Kidney epithelial cell (primary cell): ENCODE measurements around the gene TPRA1. TPM values are rescaled to one million over a fixed set of nuclear protein-coding genes. Genes with fewer than 3 reads are reported as not detected.

ENCODE experiments used
- DNase-seq: peaks from one replicate; pipeline ENCODE4 v3.0.0-alpha.2; 2010; ENCODE audit warnings: low read depth
- H3K27me3 ChIP-seq: 2 replicates; pipeline ENCODE4 v1.6.0; 2011; ENCODE audit warnings: low read length; ENCODE audit not compliant: control insufficient read depth, insufficient read depth
- H3K36me3 ChIP-seq: 2 replicates; pipeline ENCODE4 v1.5.1; 2011; ENCODE audit warnings: low read length; ENCODE audit not compliant: control insufficient read depth, insufficient read depth
- H3K4me3 ChIP-seq: 2 replicates; pipeline ENCODE4 v1.5.1; 2011; ENCODE audit warnings: low read depth, mild to moderate bottlenecking, control low read depth, low read length
- CTCF ChIP-seq: IDR thresholded peaks from 2 replicates; pipeline ENCODE4 v1.5.1; 2011; ENCODE audit warnings: mild to moderate bottlenecking, moderate library complexity, low read length, control low read depth, inconsistent platforms; ENCODE audit not compliant: insufficient read depth, poor library complexity, severe bottlenecking
- total RNA-seq: library from RNA; depleted of rRNA; stranded (reverse); fragments of >200 nt; gene quantifications from 2 replicates; pipeline ENCODE4 v1.2.3, GENCODE V29; 2015

TPRA1 gene
- total RNA-seq, 1 donor from 2014 or later: 95.2 TPM

GRCh38 chr3:127539366-127540060 lies 51.0 kb downstream of the TPRA1 start:
- no peak for DNase-seq
- no peak for TF ChIP-seq CTCF
- Histone ChIP-seq H3K4me3 (no peak overlapping the region), H3K36me3 (no peaks in the 10 kb centered on the region), H3K27me3 (peaks cover 29% of the 10 kb centered on the region)

GRCh38 chr3:127538569-127538968 lies 52.0 kb downstream of the TPRA1 start:
- Histone ChIP-seq H3K4me3 (no peak overlapping the region), H3K27me3 (peaks cover 30% of the 10 kb centered on the region), H3K36me3 (no peaks in the 10 kb centered on the region)
- TF ChIP-seq CTCF: no peak
- DNase-seq: no peak

GRCh38 chr3:127536830-127537812 lies 53.4 kb downstream of the TPRA1 start:
- Histone ChIP-seq H3K36me3 (no peaks in the 10 kb centered on the region), H3K27me3 (peaks cover 26% of the 10 kb centered on the region), H3K4me3 (no peak overlapping the region)
- no peak for DNase-seq
- no peak for TF ChIP-seq CTCF

- Histone ChIP-seq H3K36me3 (no peaks in the 10 kb centered on the region), H3K4me3 (no peak overlapping the region), H3K27me3 (peaks cover 22% of the 10 kb centered on the region)
- no peak for TF ChIP-seq CTCF
- DNase-seq: no peak
Observed at GRCh38 chr3:127535901-127536829, 54.4 kb downstream of the TPRA1 start.

GRCh38 chr3:127535106-127535785 lies 55.3 kb downstream of the TPRA1 start:
- DNase-seq: no peak
- no peak overlapping the region for H3K4me3 ChIP-seq
- H3K27me3 ChIP-seq: peaks cover 20% of the 10 kb centered on the region
- no peaks in the 10 kb centered on the region for H3K36me3 ChIP-seq
- no peak for TF ChIP-seq CTCF
